OCI-LY7 (cell line): ENCODE measurements around the gene C1QA.

Source experiments
- CTCF ChIP-seq: fragments of 200-600 bp; sonication (generic); conservative IDR thresholded peaks from 2 replicates; pipeline ENCODE4 v1.5.1; 2014; ENCODE audit warnings: mild to moderate bottlenecking, antibody characterized with exemption, low read length, moderate library complexity, mixed read lengths
- EZH2phosphoT487 ChIP-seq: fragments of 200-600 bp; sonication (generic); IDR thresholded peaks from 2 replicates; pipeline ENCODE4 v1.6.1; 2018; ENCODE audit warnings: low read depth, borderline replicate concordance, mild to moderate bottlenecking, mixed run types, antibody characterized with exemption, low read length, moderate library complexity, mixed read lengths

GRCh38 chr1:22587247-22587646 is 49.2 kb upstream of the C1QA start:
- TF ChIP-seq CTCF = no peak
- TF ChIP-seq EZH2phosphoT487 = no peak
